Spinal cord (tissue), 10 donors: ENCODE measurements around the gene TNPO2. TPM values are rescaled to one million over a fixed set of nuclear protein-coding genes. Genes with fewer than 3 reads are reported as not detected.

Experiments used
- DNase-seq, 6 donors: peaks; one replicate each; pipeline versions ENCODE4 v3.0.0 to v3.0.0-alpha.2; 2013 to 2015; ENCODE audit warnings: low spot score in 6 of 6, low read depth in 4 of 6
- H3K27ac ChIP-seq: one replicate; pipeline ENCODE4 v1.5.1; 2013; ENCODE audit warnings: low read depth, low read length, control low read depth
- H3K27me3 ChIP-seq: one replicate; pipeline ENCODE4 v1.6.1; 2013; ENCODE audit warnings: low read length; ENCODE audit not compliant: control insufficient read depth, insufficient read depth
- H3K36me3 ChIP-seq: one replicate; pipeline ENCODE4 v1.6.1; 2013; ENCODE audit warnings: low read length; ENCODE audit not compliant: control insufficient read depth, insufficient read depth
- H3K4me1 ChIP-seq: one replicate; pipeline ENCODE4 v1.6.1; 2013; ENCODE audit warnings: low read length; ENCODE audit not compliant: control insufficient read depth, insufficient read depth
- H3K4me3 ChIP-seq: one replicate; pipeline ENCODE4 v1.5.1; 2013; ENCODE audit warnings: low read depth, low read length, control low read depth
- H3K9me3 ChIP-seq: one replicate; pipeline ENCODE4 v1.6.1; 2013; ENCODE audit warnings: low read length; ENCODE audit not compliant: control insufficient read depth, insufficient read depth
- WGBS: methylation state at CpG from one replicate; pipeline ENCODE4 v1.1.5; 2013; ENCODE audit warnings: missing lambda C conversion rate; ENCODE audit not compliant: insufficient coverage; 5-methylcytosine and 5-hydroxymethylcytosine counted together
- polyA plus RNA-seq, 2 donors: library from polyadenylated mRNA; unstranded; fragments of 120-200 nt; gene quantifications; one replicate each; pipeline ENCODE4 v1.2.1, GENCODE V29; 2013; ENCODE audit not compliant: insufficient read length in 2 of 2
- total RNA-seq, 2 donors: library from RNA; depleted of rRNA in 1 of 2; stranded (reverse); fragments of 120-200 nt in 1 of 2; fragments of >200 nt in 1 of 2; gene quantifications; one replicate each; pipeline versions ENCODE4 v1.2.3 to v1.2.4, GENCODE V29; 2013 to 2014
- donor health status: healthy.

Gene TNPO2
- total and polyA plus RNA-seq, 4 donors: 40.9 to 155 (median 106) TPM

DNA sequence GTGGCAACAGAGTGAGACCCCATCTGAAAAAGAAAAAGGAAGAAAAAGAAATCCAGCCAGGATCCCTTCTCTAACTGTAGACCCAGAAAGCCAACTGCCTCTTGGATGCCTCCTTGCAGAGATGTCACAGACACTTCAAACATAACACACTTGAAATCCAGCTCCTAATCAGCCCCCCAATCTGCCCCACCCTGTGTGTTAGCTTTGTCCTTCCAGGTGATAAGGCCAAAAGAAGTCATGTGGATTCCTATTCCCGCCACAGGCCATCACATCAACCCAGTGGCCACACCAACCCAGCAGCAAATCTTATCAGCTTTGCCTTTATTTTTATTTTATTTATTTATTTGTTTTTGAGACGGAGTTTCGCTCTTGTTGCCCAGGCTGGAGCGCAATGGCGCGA lies 36.0 kb upstream of the TNPO2 start:
- H3K4me1 ChIP-seq: peaks cover 13% of the 10 kb centered on the region
- no CpG with 5 or more reads among the region's 6 CpGs for WGBS
- H3K36me3 ChIP-seq: peaks cover 31% of the 10 kb centered on the region
- H3K4me3 ChIP-seq: no peak overlapping the region
- no peaks in the 10 kb centered on the region for H3K27me3 ChIP-seq
- H3K27ac ChIP-seq: no peak overlapping the region
- no peaks in the 10 kb centered on the region for H3K9me3 ChIP-seq
- no peak for DNase-seq

DNA sequence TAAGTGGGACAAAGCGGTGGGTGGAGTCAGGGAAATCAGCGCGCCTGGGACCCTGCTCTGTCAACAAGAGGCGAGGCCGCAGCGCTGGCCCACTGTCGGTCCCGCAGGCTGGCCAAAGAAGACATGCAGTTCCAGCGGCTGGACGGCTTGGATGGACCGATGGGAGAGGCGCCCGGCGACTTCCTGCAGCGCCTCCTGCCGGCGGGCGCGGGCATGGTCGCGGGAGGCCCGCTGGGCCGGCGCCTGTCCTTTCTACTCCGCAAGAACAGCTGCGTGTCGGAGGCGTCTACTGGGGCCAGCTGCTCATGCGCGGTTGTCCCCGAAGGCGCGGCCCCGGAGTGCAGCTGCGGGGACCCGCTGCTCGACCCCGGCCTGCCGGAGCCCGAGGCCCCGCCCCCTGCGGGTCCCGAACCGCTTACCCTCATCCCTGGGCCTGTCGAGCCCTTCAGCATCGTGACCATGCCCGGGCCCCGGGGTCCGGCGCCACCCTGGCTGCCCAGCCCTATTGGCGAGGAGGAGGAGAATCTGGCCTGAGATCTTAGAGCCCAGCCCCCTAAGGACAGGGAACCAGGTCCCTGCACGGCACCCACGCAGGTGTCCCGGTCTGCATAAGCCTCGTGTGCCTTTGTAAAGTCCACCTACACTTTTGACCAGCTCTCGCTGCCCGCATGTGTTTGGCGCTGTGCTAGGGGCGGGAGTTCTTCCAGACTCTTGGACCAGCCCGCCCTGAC lies 34.0 kb upstream of the TNPO2 start:
- Histone ChIP-seq H3K27ac (no peak overlapping the region), H3K27me3 (peaks cover 2% of the 10 kb centered on the region), H3K36me3 (peaks cover 13% of the 10 kb centered on the region), H3K4me1 (peaks cover 13% of the 10 kb centered on the region), H3K9me3 (no peaks in the 10 kb centered on the region), H3K4me3 (peak overlapping the region; percentile 32)
- DNase-seq: peak in 2 of 6 donors; percentile 56 to 67
- under 1% methylated on average over 52 of the region's 60 CpGs for WGBS

DNA sequence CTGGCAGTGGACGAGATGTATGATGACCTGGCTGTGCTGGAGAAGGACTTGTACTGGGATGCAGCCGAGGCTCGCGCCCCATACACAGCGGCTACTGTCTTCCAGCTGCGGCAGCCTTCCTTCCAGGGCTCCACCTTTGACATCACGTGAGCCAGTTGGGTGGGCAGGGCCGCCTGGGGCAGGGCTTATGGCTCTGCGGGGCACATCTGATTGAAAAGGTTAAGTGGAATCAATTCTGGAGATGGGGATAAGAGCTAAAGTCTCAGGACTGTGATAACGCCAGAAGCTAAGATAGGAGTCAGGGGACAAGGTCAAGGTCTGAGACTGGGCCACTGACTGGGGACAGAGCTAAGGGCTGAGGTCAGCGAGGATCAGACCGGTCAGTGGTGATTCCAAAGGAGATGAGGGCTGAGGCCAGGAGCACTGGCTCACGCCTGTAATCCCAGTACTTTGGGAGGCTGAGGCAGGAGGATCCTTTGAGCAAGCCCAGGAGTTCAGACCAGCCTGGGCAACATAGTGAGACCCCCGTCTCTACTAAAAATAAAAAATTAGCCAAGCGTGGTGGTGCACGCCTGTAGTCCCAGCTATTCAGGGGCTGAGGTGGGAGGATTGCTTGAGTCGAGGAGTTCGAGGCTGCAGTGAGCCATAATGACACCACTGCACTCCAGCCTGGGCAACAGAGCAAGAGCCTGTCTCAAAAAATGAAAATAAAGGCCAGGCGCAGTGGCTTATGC lies 32.6 kb upstream of the TNPO2 start:
- H3K4me3 ChIP-seq: no peak overlapping the region
- peaks cover 3% of the 10 kb centered on the region for H3K36me3 ChIP-seq
- H3K9me3 ChIP-seq: no peaks in the 10 kb centered on the region
- H3K27ac ChIP-seq: no peak overlapping the region
- 96% methylated on average over 17 of the region's 19 CpGs for WGBS
- DNase-seq: no peak
- peaks cover 13% of the 10 kb centered on the region for H3K4me1 ChIP-seq
- peaks cover 6% of the 10 kb centered on the region for H3K27me3 ChIP-seq

DNA sequence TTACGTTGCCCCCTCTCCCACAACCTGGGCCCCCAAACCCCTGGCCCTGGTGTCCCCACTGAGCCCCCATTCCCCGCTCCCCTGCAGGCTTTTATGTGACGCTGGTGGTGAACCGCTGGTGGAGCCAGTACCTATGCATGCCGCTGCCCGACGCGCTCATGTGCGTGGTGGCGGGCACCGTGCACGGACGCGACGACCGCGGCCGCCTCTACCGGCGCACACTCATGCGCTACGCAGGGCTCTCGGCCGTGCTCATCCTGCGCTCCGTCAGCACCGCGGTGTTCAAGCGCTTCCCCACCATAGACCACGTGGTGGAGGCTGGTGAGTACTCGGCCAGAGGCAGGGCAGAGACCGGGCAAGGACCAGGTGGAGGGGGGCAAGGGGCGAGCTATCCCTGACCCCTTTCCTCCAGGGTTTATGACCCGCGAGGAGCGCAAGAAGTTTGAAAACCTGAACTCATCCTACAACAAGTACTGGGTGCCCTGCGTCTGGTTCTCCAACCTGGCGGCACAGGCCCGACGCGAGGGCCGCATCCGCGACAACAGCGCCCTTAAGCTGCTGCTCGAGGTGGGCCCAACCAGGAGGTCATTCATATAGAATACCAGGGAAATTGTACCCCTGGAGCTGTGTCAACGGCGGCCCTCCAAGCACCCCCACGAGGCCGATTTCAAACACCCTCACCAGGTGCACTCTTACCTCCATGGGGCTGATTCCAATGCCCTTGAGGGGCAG lies 30.9 kb upstream of the TNPO2 start:
- Histone ChIP-seq H3K9me3 (no peaks in the 10 kb centered on the region), H3K4me1 (peaks cover 13% of the 10 kb centered on the region), H3K4me3 (no peak overlapping the region), H3K27ac (no peak overlapping the region), H3K36me3 (no peaks in the 10 kb centered on the region), H3K27me3 (peaks cover 10% of the 10 kb centered on the region)
- no peak for DNase-seq
- WGBS: 66% methylated on average over 50 of the region's 50 CpGs

DNA sequence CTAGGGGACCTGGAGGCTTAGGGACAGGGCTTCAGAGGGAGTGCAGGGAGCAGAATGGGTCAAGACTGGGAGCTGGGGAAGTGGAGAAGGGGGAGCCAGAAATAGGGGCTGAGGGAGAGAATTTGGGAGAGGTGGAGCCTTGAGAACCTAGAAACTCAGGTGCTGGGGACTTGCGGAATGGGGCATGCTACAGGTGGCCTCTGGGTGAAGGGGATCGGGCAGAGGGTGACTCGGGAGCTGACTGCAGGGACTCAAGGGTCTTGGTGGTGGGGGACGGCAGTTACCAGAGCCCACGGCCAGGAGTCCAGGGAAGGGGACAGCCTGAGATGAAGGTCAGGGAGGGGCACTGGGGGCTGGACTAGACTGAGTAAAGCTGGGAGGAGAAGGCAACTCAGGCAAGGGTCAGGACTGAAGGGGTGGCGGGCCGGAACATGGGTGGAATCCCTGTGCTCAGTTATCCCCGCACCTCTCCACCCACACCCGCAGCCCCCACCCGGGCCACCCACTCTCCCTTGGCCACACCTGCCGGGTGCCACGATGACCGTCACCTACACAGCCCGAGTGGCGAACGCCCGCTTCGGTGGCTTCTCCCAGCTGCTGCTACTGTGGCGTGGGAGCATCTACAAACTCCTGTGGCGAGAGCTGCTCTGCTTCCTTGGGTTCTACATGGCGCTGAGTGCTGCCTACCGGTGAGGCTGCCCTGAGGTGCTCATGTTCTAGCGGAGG lies 28.5 kb upstream of the TNPO2 start:
- peaks cover 10% of the 10 kb centered on the region for H3K27me3 ChIP-seq
- no peak for DNase-seq
- H3K27ac ChIP-seq: no peak overlapping the region
- H3K4me1 ChIP-seq: peaks cover 4% of the 10 kb centered on the region
- H3K9me3 ChIP-seq: no peaks in the 10 kb centered on the region
- peaks cover 18% of the 10 kb centered on the region for H3K36me3 ChIP-seq
- WGBS: 83% methylated on average over 14 of the region's 23 CpGs
- H3K4me3 ChIP-seq: no peak overlapping the region

DNA sequence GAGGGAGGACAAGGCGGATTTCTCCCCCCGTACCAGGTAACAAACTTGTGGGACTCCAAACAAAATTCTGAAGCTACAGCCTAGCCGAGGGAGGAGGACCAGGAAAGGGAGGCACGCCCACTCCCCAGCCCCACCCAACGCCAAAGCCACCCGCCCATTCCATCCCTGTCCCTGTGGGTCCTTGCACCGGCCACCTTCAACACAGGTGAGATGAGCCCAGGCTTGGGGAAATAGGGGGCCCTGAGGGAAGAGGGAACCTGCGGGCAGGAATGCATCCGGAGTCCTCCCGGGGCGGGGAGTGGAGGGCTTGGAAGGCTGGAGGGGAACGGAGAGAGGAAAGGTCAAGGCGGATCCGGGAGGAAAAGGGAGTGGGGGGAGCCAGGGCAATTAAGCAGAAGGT lies 27.9 kb upstream of the TNPO2 start, which contains the start of gene BEST2:
TSS of gene BEST2 (plus strand) at position 157 of the 400 bp plus-strand sequence. CDS start 802 bp downstream, outside the sequence.
- peaks cover 10% of the 10 kb centered on the region for H3K27me3 ChIP-seq
- H3K4me3 ChIP-seq: no peak within 1 kb of the TSS
- no peaks in the 10 kb centered on the region for H3K4me1 ChIP-seq
- WGBS: 72% methylated on average over 7 of the region's 14 CpGs
- no peak within 1 kb of the TSS for H3K27ac ChIP-seq
- H3K9me3 ChIP-seq: no peaks in the 10 kb centered on the region
- H3K36me3 ChIP-seq: peaks cover 24% of the 10 kb centered on the region
- DNase-seq: no peak

DNA sequence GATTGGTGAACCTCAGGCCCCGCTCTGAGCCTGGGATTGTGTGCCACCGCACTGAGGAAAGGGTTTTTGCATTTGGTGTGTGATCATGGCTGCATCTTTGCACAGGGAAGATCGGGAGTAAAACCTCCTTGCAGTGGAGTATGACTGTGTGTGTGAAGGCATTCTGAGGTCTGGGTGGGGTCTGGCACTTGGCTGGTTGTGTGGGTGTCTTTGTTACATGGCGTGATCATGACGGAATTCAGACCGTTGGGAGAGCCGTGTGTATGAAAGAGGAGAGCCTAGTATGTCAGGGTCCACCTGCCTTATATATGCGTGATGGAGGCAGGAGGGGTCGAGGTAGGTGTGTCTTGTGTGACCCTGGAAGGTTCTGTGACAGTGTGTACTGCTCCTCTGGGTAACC lies 27.1 kb upstream of the TNPO2 start:
- Histone ChIP-seq H3K27me3 (peaks cover 10% of the 10 kb centered on the region), H3K36me3 (peaks cover 32% of the 10 kb centered on the region), H3K9me3 (no peaks in the 10 kb centered on the region), H3K4me1 (no peaks in the 10 kb centered on the region), H3K27ac (no peak overlapping the region), H3K4me3 (no peak overlapping the region)
- WGBS: 80% methylated on average over 9 of the region's 9 CpGs
- no peak for DNase-seq

DNA sequence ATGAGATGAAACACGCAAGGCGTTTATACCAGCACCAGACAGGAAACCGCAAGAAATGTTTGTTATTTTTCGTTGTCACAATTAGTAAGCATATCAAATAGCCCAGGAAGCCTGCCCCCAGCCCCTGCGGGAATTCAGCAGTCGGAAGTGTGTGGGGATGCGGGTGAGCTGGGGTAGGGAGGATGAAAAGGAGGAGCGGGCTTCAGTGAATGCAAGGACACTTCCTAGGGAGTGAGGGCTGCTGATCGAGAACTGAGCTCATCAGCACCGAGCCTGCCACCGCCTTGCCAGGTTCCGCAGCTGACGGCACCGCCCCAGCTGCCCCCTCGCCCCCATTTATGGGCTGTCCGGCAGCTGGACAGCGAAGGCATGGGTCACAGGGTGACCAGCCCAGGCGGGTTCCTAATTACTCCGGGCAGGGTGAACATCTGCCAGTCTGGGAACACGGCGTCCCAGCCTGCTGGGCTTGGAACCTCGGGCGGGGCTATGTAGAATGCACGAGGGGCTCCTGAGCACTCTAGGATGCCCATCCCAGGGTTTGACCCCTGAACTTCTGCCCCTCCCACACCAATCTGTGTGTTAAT lies 26.3 kb upstream of the TNPO2 start:
- Histone ChIP-seq H3K4me1 (no peaks in the 10 kb centered on the region), H3K9me3 (no peaks in the 10 kb centered on the region), H3K27me3 (peaks cover 10% of the 10 kb centered on the region), H3K36me3 (peaks cover 40% of the 10 kb centered on the region), H3K4me3 (no peak overlapping the region), H3K27ac (no peak overlapping the region)
- DNase-seq: no peak
- WGBS: 47% methylated on average over 19 of the region's 24 CpGs

DNA sequence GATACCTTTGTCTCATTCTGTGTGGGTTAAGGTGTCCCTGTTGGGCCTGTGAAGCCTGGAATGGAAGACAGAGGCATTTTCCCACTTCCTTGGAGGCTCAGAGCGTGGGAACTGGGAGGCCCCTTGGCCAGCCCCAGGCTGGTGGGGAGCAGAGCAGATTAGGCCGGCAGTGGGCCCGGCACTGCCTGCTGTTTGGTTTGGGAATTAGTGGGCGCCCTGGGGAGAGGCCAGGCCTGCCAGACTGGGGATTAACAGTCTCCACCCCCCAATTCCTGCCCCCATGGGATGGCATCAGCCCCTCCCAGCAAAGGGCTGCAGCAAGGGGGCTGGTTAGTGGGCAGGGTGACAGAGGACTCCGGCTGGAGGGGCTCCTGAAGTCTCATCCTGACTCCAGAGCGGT lies 24.8 kb upstream of the TNPO2 start:
- Histone ChIP-seq H3K27me3 (peaks cover 8% of the 10 kb centered on the region), H3K9me3 (no peaks in the 10 kb centered on the region), H3K27ac (no peak overlapping the region), H3K4me1 (no peaks in the 10 kb centered on the region), H3K36me3 (peaks cover 51% of the 10 kb centered on the region), H3K4me3 (no peak overlapping the region)
- no peak for DNase-seq
- WGBS: 74% methylated on average over 3 of the region's 6 CpGs
